Measurements from ENCODE around the gene OPCML.

The OPCML gene

DNA sequence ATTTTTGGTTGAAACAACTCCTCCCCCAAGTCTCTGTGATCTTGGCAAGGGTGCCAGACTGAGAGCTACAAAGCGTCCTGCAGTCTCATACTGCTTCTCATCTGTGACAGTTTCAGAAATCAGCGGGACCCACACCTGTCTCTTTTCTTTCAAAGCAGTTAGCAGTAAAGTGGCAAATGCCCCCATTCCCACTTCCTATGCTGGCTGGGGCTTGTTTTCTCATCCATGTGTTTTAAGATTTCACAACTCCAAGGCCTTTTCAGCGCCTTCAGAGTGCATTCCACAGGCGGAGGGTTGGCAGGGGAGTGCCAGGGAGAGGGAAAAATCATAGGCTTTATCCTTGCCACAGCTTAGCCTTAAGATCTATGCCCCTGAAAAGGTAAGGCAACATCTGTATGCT is 493.5 kb downstream of the OPCML start:
- no peak overlapping the region for H3K27ac Mint-ChIP-seq
- H3K36me3 Mint-ChIP-seq: no peaks in the 10 kb centered on the region
- no peak overlapping the region for H3K4me3 Mint-ChIP-seq
- no peaks in the 10 kb centered on the region for H3K9me3 Mint-ChIP-seq
- DNase-seq (ENCODE audit: low spot score in 2 of 2) (no peak), ATAC-seq (no peak)
- H3K4me1 Mint-ChIP-seq: no peaks in the 10 kb centered on the region

DNA sequence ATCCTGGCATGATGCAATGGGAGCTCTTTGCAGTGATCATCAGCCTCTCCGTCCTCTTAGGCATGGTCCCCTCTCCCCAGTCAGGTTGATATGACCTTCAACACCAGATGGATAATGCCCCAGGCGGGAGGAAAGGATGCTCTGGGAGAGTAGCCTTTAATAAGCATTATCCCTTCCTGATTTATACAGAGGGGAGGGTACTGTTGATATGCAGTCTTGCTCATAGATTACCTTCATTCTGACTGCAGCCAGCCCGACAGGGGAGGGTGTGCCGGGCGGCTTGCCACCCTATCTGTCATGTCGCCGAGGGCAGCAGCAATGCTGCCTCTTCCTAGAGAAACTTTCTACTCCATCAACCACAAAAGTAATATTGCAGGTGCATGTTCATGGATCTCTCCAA is 497.4 kb downstream of the OPCML start:
- Mint-ChIP-seq H3K4me3 (no peak overlapping the region), H3K9me3 (peaks cover 4% of the 10 kb centered on the region), H3K4me1 (no peaks in the 10 kb centered on the region), H3K36me3 (no peaks in the 10 kb centered on the region), H3K27ac (no peak overlapping the region)
- DNase-seq (ENCODE audit: low spot score in 2 of 2) (no peak), ATAC-seq (no peak)

DNA sequence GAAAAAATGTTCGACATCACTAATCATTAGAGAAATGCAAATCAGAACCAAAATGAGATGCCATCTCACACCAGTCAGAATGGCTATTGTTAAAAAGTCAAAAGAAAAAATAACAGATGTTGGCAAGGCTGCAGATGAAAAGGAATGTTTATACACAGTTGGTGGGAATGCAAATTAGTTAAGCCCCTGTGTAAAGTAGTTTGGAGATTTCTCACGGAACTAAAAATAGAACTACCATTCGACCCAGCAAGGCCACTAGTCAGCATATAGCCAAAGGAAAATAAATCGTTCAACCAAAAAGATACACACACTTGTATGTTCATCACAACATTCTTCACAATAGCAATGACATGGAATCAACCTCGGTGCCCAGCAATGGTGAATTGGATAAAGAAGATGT is 503.2 kb downstream of the OPCML start:
- Mint-ChIP-seq H3K4me1 (no peaks in the 10 kb centered on the region), H3K27ac (no peak overlapping the region), H3K4me3 (no peak overlapping the region), H3K9me3 (peaks cover 5% of the 10 kb centered on the region), H3K36me3 (no peaks in the 10 kb centered on the region)
- ATAC-seq (no peak), DNase-seq (ENCODE audit: low spot score in 2 of 2) (no peak)

DNA sequence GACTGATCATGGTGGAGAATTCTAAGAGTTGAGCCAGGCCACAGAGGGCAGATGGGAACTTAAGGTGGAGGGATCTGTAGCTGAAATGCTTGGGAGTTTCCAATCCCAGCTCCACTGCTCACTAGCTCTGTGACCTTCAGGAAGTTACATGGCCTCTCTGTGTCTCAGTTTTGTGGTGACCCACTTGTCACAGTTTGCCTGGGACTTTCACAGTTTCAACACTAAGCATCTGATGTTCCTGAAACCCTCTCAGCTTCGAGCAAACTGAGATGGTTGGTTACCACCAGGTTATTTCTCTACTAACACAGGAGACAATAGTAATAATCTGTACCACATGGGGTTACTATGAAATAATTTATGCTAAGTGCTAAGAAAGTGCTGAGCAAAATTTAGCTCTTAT is 505.3 kb downstream of the OPCML start:
- ATAC-seq: no peak
- Mint-ChIP-seq H3K4me3 (no peak overlapping the region), H3K4me1 (no peaks in the 10 kb centered on the region), H3K27ac (no peak overlapping the region), H3K36me3 (no peaks in the 10 kb centered on the region), H3K9me3 (peaks cover 7% of the 10 kb centered on the region)
- no peak for DNase-seq (ENCODE audit: low spot score in 2 of 2)

GRCh38 chr11:133024301-133024700 is 508.0 kb downstream of the OPCML start:
- Mint-ChIP-seq H3K4me1 (no peaks in the 10 kb centered on the region), H3K4me3 (no peak overlapping the region), H3K27ac (no peak overlapping the region), H3K36me3 (no peaks in the 10 kb centered on the region), H3K9me3 (peaks cover 3% of the 10 kb centered on the region)
- DNase-seq (ENCODE audit: low spot score in 2 of 2): no peak
- no peak for ATAC-seq

DNA sequence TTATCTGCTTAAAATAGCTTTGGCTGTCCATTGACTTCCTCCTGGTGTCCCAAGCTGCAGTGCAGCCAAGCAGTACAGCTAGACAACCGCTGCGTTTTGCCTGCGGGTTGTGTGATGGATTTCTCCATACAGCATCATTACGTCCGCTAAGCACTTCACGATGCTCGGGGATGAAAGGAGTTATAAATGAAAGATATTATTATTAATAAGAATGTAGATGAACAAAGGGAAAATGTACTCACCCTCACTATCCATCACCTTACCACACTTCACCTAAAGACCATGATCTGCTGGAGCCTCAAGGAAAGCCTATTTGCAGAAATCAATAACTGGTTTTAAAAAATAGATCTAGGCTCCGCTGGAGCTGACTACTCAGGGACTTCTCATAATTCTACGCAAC is 509.1 kb downstream of the OPCML start:
- no peaks in the 10 kb centered on the region for H3K36me3 Mint-ChIP-seq
- H3K4me3 Mint-ChIP-seq: no peak overlapping the region
- H3K4me1 Mint-ChIP-seq: no peaks in the 10 kb centered on the region
- DNase-seq (ENCODE audit: low spot score in 2 of 2) (no peak), ATAC-seq (no peak)
- H3K9me3 Mint-ChIP-seq: peaks cover 3% of the 10 kb centered on the region
- H3K27ac Mint-ChIP-seq: no peak overlapping the region

GRCh38 chr11:133021553-133021952 is 510.7 kb downstream of the OPCML start:
- no peaks in the 10 kb centered on the region for H3K36me3 Mint-ChIP-seq
- H3K4me3 Mint-ChIP-seq: no peak overlapping the region
- peaks cover 3% of the 10 kb centered on the region for H3K9me3 Mint-ChIP-seq
- H3K4me1 Mint-ChIP-seq: no peaks in the 10 kb centered on the region
- ATAC-seq: no peak
- no peak overlapping the region for H3K27ac Mint-ChIP-seq
- no peak for DNase-seq (ENCODE audit: low spot score in 2 of 2)

DNA sequence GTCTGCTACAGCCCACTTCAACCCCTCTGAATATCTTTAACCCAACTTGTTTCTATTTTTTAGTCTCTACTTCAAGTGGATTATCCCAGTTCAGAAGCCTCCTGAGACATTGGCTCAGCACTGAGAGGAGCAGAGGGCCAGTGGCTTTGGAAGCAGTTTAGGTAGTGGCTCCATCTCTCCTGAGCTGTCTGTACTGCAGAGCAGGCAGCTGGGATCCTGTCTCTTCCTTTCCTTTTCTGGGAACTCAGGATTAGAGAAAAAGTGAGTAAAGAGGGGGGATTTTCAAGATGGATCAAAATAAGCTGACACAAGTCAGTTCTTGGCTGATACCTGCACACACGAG is 512.0 kb downstream of the OPCML start:
- H3K27ac Mint-ChIP-seq: no peak overlapping the region
- ATAC-seq: no peak
- H3K9me3 Mint-ChIP-seq: peaks cover 3% of the 10 kb centered on the region
- H3K36me3 Mint-ChIP-seq: no peaks in the 10 kb centered on the region
- no peak for DNase-seq (ENCODE audit: low spot score in 2 of 2)
- H3K4me1 Mint-ChIP-seq: no peaks in the 10 kb centered on the region
- no peak overlapping the region for H3K4me3 Mint-ChIP-seq

- ATAC-seq (no peak), DNase-seq (ENCODE audit: low spot score in 2 of 2) (no peak)
- no peak overlapping the region for H3K27ac Mint-ChIP-seq
- no peaks in the 10 kb centered on the region for H3K4me1 Mint-ChIP-seq
- peaks cover 7% of the 10 kb centered on the region for H3K9me3 Mint-ChIP-seq
- H3K4me3 Mint-ChIP-seq: no peak overlapping the region
- no peaks in the 10 kb centered on the region for H3K36me3 Mint-ChIP-seq
Measured at GRCh38 chr11:133019545-133020371, 512.5 kb downstream of the OPCML start.

GRCh38 chr11:133015457-133015856 is 516.8 kb downstream of the OPCML start:
- Mint-ChIP-seq H3K4me3 (no peak overlapping the region), H3K9me3 (peaks cover 3% of the 10 kb centered on the region), H3K4me1 (no peaks in the 10 kb centered on the region), H3K27ac (no peak overlapping the region), H3K36me3 (no peaks in the 10 kb centered on the region)
- ATAC-seq (no peak), DNase-seq (ENCODE audit: low spot score in 2 of 2) (no peak)

- H3K36me3 Mint-ChIP-seq: no peaks in the 10 kb centered on the region
- no peak for DNase-seq (ENCODE audit: low spot score in 2 of 2)
- H3K4me1 Mint-ChIP-seq: no peaks in the 10 kb centered on the region
Measured at GRCh38 chr11:133014337-133014736, 518.0 kb downstream of the OPCML start.

GRCh38 chr11:133012803-133013202 is 519.5 kb downstream of the OPCML start:
- no peak for DNase-seq (ENCODE audit: low spot score in 2 of 2)
- Mint-ChIP-seq H3K27ac (no peak overlapping the region), H3K4me1 (no peaks in the 10 kb centered on the region)

More at GRCh38 chr11:133014337-133014736, 518.0 kb downstream of the OPCML start:
- no peak overlapping the region for H3K4me3 Mint-ChIP-seq
- H3K27ac Mint-ChIP-seq: no peak overlapping the region
- no peak for ATAC-seq
- peaks cover 3% of the 10 kb centered on the region for H3K9me3 Mint-ChIP-seq

DNA sequence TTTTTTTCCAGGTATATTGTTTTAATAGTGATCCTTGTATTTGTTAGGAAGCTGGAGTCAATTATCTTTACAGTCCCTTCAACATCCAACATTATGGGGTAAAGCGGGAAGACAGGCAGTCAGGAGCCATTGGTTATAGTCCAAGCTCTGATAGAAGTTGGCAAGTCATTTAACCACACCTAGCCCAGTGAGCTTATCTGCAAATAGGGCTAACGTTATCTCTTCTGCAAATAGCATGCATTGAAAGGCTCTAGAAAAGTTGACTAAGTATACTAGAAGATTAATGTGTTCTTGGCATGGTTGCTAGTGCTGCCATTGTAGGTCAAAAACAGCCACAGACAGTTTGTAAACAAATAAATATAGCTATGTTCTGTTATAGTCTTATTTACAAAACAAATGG is 520.7 kb downstream of the OPCML start:
- H3K4me3 Mint-ChIP-seq: no peak overlapping the region
- no peak for ATAC-seq
- H3K36me3 Mint-ChIP-seq: no peaks in the 10 kb centered on the region
- no peaks in the 10 kb centered on the region for H3K4me1 Mint-ChIP-seq
- DNase-seq (ENCODE audit: low spot score in 2 of 2): no peak
- peaks cover 3% of the 10 kb centered on the region for H3K9me3 Mint-ChIP-seq
- no peak overlapping the region for H3K27ac Mint-ChIP-seq

More at GRCh38 chr11:133012803-133013202, 519.5 kb downstream of the OPCML start:
- Mint-ChIP-seq H3K9me3 (peaks cover 3% of the 10 kb centered on the region), H3K36me3 (no peaks in the 10 kb centered on the region), H3K4me3 (no peak overlapping the region)
- no peak for ATAC-seq

- Mint-ChIP-seq H3K4me1 (no peaks in the 10 kb centered on the region), H3K4me3 (no peak overlapping the region), H3K9me3 (no peaks in the 10 kb centered on the region), H3K27ac (no peak overlapping the region), H3K36me3 (no peaks in the 10 kb centered on the region)
- DNase-seq (ENCODE audit: low spot score in 2 of 2): no peak
- no peak for ATAC-seq
Measured at GRCh38 chr11:133007027-133007584, 525.2 kb downstream of the OPCML start.

- no peak overlapping the region for H3K4me3 Mint-ChIP-seq
Measured at GRCh38 chr11:133004369-133004768, 527.9 kb downstream of the OPCML start.

DNA sequence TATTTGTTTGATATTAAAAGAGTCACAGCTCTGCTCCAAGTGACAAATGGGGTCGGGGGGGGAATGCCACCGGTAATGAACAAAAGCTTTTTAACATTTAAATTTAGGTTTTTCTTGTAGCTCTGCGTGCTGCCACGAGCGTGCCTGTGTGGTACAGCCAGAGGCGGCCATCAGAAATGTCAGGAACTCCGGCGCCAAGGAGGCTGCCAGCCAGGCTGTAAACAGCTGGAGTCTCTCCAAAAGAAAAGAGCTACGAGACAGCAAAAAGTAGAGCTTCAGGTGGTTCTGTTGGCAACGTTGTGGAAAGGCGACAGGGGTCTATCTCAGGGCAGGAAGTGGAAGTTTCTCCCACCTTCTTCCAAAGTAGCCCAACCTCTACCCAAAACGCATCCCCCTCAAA is 532.8 kb downstream of the OPCML start:
- no peak for DNase-seq (ENCODE audit: low spot score in 2 of 2)
- Mint-ChIP-seq H3K4me3 (no peak overlapping the region), H3K27ac (no peak overlapping the region), H3K9me3 (no peaks in the 10 kb centered on the region), H3K4me1 (no peaks in the 10 kb centered on the region), H3K36me3 (no peaks in the 10 kb centered on the region)
- no peak for ATAC-seq

More at GRCh38 chr11:133004369-133004768, 527.9 kb downstream of the OPCML start:
- DNase-seq (ENCODE audit: low spot score in 2 of 2): no peak
- no peaks in the 10 kb centered on the region for H3K36me3 Mint-ChIP-seq
- no peaks in the 10 kb centered on the region for H3K9me3 Mint-ChIP-seq
- H3K4me1 Mint-ChIP-seq: no peaks in the 10 kb centered on the region
- ATAC-seq: no peak
- no peak overlapping the region for H3K27ac Mint-ChIP-seq

All from stimulated activated effector memory CD8-positive, alpha-beta T cell treated with anti-CD3 and anti-CD28 coated beads, Interleukin-12 subunit alpha, Interleukin-12 subunit beta, amount 100 ng/mL, for 72 hours (primary cell).